ENCODE data around the gene HYAL2.

DNA sequence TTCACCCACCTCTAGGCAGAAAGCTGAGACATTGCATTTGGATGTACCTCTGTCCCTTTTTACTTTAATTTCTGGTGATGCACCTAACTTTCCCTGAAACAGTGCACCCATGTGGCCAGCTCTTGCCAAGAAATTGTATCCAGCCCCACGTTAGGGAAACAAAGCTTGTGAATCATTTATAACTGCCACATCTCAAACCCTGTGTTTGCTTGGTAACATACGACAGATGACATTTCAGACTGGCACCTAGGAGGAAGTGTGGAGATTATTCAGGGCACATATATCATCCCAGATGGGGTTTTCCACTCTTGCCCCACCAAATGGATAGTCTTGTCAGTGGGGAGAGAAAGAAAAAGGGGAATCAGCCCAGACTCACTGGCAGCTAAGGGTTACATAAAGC is 30.2 kb upstream of the HYAL2 start:
- TF ChIP-seq CTCF (conservative IDR thresholded peaks at IDR 0.05; ENCODE audit: low read length) = peak; percentile 52
- no peak for TF ChIP-seq EZH2phosphoT487 (IDR thresholded peaks at IDR 0.05; ENCODE audit: borderline replicate concordance)
